Measurements from ENCODE around the gene ZBTB11. TPM values are rescaled to one million over a fixed set of nuclear protein-coding genes. Genes with fewer than 3 reads are reported as not detected.

The ZBTB11 gene
- total and polyA plus RNA-seq, 2 experiments from 2014 or later = 7.7 to 22.4 TPM

DNA sequence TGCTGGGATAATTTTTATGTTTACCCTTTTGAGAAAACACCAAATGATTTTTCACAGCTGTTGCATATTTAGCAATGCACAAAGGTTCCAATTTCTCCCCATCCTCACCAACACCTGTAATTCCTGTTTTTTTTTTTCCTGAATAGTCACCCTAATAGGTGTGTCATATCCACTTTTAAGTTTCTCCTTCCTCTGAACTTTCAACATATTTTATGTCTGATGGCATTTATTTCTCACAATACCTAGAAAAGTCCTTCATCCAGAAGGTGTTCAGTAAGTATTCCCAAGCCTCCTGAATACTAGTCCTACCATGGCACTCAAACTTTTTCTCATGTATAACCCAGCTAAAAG lies 8.1 kb upstream of the ZBTB11 start (continued):
- TF ChIP-seq, protein P1, sequence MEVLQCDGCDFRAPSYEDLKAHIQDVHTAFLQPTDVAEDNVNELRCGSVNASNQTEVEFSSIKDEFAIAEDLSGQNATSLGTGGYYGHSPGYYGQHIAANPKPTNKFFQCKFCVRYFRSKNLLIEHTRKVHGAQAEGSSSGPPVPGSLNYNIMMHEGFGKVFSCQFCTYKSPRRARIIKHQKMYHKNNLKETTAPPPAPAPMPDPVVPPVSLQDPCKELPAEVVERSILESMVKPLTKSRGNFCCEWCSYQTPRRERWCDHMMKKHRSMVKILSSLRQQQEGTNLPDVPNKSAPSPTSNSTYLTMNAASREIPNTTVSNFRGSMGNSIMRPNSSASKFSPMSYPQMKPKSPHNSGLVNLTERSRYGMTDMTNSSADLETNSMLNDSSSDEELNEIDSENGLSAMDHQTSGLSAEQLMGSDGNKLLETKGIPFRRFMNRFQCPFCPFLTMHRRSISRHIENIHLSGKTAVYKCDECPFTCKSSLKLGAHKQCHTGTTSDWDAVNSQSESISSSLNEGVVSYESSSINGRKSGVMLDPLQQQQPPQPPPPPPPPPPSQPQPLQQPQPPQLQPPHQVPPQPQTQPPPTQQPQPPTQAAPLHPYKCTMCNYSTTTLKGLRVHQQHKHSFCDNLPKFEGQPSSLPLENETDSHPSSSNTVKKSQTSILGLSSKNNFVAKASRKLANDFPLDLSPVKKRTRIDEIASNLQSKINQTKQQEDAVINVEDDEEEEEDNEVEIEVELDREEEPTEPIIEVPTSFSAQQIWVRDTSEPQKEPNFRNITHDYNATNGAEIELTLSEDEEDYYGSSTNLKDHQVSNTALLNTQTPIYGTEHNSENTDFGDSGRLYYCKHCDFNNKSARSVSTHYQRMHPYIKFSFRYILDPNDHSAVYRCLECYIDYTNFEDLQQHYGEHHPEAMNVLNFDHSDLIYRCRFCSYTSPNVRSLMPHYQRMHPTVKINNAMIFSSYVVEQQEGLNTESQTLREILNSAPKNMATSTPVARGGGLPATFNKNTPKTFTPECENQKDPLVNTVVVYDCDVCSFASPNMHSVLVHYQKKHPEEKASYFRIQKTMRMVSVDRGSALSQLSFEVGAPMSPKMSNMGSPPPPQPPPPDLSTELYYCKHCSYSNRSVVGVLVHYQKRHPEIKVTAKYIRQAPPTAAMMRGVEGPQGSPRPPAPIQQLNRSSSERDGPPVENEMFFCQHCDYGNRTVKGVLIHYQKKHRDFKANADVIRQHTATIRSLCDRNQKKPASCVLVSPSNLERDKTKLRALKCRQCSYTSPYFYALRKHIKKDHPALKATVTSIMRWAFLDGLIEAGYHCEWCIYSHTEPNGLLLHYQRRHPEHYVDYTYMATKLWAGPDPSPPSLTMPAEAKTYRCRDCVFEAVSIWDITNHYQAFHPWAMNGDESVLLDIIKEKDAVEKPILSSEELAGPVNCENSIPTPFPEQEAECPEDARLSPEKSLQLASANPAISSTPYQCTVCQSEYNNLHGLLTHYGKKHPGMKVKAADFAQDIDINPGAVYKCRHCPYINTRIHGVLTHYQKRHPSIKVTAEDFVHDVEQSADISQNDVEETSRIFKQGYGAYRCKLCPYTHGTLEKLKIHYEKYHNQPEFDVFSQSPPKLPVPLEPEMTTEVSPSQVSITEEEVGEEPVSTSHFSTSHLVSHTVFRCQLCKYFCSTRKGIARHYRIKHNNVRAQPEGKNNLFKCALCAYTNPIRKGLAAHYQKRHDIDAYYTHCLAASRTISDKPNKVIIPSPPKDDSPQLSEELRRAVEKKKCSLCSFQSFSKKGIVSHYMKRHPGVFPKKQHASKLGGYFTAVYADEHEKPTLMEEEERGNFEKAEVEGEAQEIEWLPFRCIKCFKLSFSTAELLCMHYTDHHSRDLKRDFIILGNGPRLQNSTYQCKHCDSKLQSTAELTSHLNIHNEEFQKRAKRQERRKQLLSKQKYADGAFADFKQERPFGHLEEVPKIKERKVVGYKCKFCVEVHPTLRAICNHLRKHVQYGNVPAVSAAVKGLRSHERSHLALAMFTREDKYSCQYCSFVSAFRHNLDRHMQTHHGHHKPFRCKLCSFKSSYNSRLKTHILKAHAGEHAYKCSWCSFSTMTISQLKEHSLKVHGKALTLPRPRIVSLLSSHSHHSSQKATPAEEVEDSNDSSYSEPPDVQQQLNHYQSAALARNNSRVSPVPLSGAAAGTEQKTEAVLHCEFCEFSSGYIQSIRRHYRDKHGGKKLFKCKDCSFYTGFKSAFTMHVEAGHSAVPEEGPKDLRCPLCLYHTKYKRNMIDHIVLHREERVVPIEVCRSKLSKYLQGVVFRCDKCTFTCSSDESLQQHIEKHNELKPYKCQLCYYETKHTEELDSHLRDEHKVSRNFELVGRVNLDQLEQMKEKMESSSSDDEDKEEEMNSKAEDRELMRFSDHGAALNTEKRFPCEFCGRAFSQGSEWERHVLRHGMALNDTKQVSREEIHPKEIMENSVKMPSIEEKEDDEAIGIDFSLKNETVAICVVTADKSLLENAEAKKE (CRISPR knock-in tag; IDR thresholded peaks at IDR 0.05) = no peak

DNA sequence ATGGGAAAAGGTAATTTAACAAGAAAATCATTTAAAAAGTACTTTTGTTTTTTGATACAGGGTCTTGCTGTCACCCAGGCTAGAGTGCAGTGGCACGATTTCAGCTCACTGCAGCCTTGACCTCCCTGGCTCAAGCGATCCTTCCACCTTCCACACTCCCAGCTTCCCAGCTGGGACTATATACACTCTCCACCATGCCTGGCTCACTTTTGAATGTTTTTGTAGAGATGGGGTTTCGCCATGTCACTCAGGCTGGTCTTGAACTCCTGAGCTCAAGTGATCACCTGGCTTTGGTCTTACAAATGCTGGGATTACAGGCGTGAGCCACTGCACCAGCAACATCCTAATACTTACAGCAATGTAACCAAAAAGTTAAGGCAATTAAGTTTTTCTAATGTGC lies 3.5 kb upstream of the ZBTB11 start:
- H3K4me3 Mint-ChIP-seq = no peak overlapping the region
- H3K27ac Mint-ChIP-seq = no peak overlapping the region
- H3K4me1 Mint-ChIP-seq = peaks cover 11% of the 10 kb centered on the region
- H3K9me3 Mint-ChIP-seq = no peaks in the 10 kb centered on the region
- H3K27ac ChIP-seq (ENCODE audit: low read depth) = peak overlapping the region; percentile 81
- no peak for DNase-seq (ENCODE audit: low spot score)
- peaks cover 13% of the 10 kb centered on the region for H3K27me3 Mint-ChIP-seq (ENCODE audit: insufficient read depth, low read depth, poor library complexity)
- peaks cover 51% of the 10 kb centered on the region for H3K36me3 ChIP-seq (ENCODE audit: insufficient read depth)
- peaks cover 59% of the 10 kb centered on the region for H3F3A ChIP-seq (replicated peaks; ENCODE audit: low read depth)
- peaks cover 33% of the 10 kb centered on the region for H4K20me1 ChIP-seq (replicated peaks; ENCODE audit: insufficient read depth)
- no peak overlapping the region for H3K4me2 ChIP-seq
- H3K36me3 Mint-ChIP-seq (ENCODE audit: low read depth) = peaks cover 61% of the 10 kb centered on the region
- H3K4me1 ChIP-seq (ENCODE audit: insufficient read depth) = peaks cover 7% of the 10 kb centered on the region; the same call in 1 of the 2 replicates
- no peak overlapping the region for H2AFZ ChIP-seq
- no peak overlapping the region for H3K4me3 ChIP-seq
- no peaks in the 10 kb centered on the region for H3K9me2 ChIP-seq (ENCODE audit: insufficient read depth)
- peaks cover 36% of the 10 kb centered on the region for H3K79me2 ChIP-seq (replicated peaks; ENCODE audit: insufficient read depth)
- H3K27me3 ChIP-seq (ENCODE audit: insufficient read depth) = no peaks in the 10 kb centered on the region
- no peak for ATAC-seq
- TF ChIP-seq, protein P2, sequence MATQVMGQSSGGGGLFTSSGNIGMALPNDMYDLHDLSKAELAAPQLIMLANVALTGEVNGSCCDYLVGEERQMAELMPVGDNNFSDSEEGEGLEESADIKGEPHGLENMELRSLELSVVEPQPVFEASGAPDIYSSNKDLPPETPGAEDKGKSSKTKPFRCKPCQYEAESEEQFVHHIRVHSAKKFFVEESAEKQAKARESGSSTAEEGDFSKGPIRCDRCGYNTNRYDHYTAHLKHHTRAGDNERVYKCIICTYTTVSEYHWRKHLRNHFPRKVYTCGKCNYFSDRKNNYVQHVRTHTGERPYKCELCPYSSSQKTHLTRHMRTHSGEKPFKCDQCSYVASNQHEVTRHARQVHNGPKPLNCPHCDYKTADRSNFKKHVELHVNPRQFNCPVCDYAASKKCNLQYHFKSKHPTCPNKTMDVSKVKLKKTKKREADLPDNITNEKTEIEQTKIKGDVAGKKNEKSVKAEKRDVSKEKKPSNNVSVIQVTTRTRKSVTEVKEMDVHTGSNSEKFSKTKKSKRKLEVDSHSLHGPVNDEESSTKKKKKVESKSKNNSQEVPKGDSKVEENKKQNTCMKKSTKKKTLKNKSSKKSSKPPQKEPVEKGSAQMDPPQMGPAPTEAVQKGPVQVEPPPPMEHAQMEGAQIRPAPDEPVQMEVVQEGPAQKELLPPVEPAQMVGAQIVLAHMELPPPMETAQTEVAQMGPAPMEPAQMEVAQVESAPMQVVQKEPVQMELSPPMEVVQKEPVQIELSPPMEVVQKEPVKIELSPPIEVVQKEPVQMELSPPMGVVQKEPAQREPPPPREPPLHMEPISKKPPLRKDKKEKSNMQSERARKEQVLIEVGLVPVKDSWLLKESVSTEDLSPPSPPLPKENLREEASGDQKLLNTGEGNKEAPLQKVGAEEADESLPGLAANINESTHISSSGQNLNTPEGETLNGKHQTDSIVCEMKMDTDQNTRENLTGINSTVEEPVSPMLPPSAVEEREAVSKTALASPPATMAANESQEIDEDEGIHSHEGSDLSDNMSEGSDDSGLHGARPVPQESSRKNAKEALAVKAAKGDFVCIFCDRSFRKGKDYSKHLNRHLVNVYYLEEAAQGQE (IDR thresholded peaks at IDR 0.05; ENCODE audit: unreplicated experiment) = no peak
- TF ChIP-seq JUNB (IDR thresholded peaks at IDR 0.05; ENCODE audit: unreplicated experiment) = no peak
- TF ChIP-seq, protein P3, sequence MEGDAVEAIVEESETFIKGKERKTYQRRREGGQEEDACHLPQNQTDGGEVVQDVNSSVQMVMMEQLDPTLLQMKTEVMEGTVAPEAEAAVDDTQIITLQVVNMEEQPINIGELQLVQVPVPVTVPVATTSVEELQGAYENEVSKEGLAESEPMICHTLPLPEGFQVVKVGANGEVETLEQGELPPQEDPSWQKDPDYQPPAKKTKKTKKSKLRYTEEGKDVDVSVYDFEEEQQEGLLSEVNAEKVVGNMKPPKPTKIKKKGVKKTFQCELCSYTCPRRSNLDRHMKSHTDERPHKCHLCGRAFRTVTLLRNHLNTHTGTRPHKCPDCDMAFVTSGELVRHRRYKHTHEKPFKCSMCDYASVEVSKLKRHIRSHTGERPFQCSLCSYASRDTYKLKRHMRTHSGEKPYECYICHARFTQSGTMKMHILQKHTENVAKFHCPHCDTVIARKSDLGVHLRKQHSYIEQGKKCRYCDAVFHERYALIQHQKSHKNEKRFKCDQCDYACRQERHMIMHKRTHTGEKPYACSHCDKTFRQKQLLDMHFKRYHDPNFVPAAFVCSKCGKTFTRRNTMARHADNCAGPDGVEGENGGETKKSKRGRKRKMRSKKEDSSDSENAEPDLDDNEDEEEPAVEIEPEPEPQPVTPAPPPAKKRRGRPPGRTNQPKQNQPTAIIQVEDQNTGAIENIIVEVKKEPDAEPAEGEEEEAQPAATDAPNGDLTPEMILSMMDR (conservative IDR thresholded peaks at IDR 0.05; ENCODE audit: low read depth in 2 of 2) = no peak

Data from GM23338 (cell line).